Body of pancreas (tissue), 4 donors: Measurements from ENCODE around the gene METRNL.

Experiments used
- CTCF ChIP-seq, 7 experiments: fragments of 450-650 bp in 4 of 7; fragments of 200-600 bp in 3 of 7; sonication (generic) in 3 of 7; IDR thresholded peaks; one replicate each; pipeline ENCODE4 v1.5.1; 2016 to 2019; ENCODE audit warnings: antibody characterized with exemption in 7 of 7
- POLR2A ChIP-seq, 3 donors: fragments of 450-650 bp; IDR thresholded peaks; one replicate each; pipeline ENCODE4 v1.6.1; 2016; ENCODE audit warnings: antibody characterized with exemption in 3 of 3, mild to moderate bottlenecking in 2 of 3

- TF ChIP-seq POLR2A (IDR thresholded peaks at IDR 0.05) (no peak), CTCF (IDR thresholded peaks at IDR 0.05) (no peak)
Measured at GRCh38 chr17:83074486-83075223, 4.8 kb upstream of the METRNL start.
